K562 (cell line): ENCODE results near the gene GRM3.

ENCODE experiments used
- EP300 ChIP-seq: IDR thresholded peaks from 2 replicates; pipeline ENCODE4 v1.6.1; 2012; ENCODE audit warnings: low read length, improper control_type of control experiment
- SAFB2 ChIP-seq: fragments of 200-400 bp; formaldehyde crosslinking; IDR thresholded peaks from 2 replicates; pipeline ENCODE4 v1.6.1; 2018; ENCODE audit warnings: borderline replicate concordance, low read length, low read depth, moderate library complexity; ENCODE audit not compliant: severe bottlenecking
- ZNF41 ChIP-seq: fragments of 250-450 bp; sonication (Bioruptor Pico); conservative IDR thresholded peaks from 2 replicates; pipeline ENCODE4 v1.4.0; 2020; ENCODE audit warnings: mild to moderate bottlenecking

- TF ChIP-seq SAFB2 = no peak
- no peak for TF ChIP-seq EP300
- TF ChIP-seq ZNF41 (CRISPR knock-in tag) = no peak
These were observed 207.9 kb downstream of the GRM3 start for GRCh38 chr7:86851566-86851965.
